Naive thymus-derived CD8-positive, alpha-beta T cell (primary cell): Measurements from ENCODE around the gene DNAJC1. TPM values are rescaled to one million over a fixed set of nuclear protein-coding genes. Genes with fewer than 3 reads are reported as not detected.
"Not testable (repeated sequence)": the region's sequence is repeated elsewhere in the genome, so short reads cannot be mapped to it uniquely, and the experiment has no call there.

Source experiments
- ATAC-seq, 2 donors: fragments of 150-1000 bp; cut with Tn5 transposase in 1 of 2; sonication (Bioruptor Pico), chemical (Tn5 transposase) in 1 of 2; 1 replicate in 1 of 2; 2 replicates in 1 of 2; pipeline ENCODE4 v1.10.0; 2021; ENCODE audit warnings: mild to moderate bottlenecking in 2 of 2, moderate library complexity in 2 of 2
- POLR2A ChIA-PET: fragments of 350-600 bp; sonication (Branson Sonifier 250); formaldehyde crosslinking; loops from one replicate; lab custom pipeline; 2021; ENCODE audit warnings: antibody characterized with exemption; lab: Charles Lee
- DNase-seq, 10 donors: peaks; one replicate each; pipeline versions ENCODE4 v3.0.0 to v3.0.0-alpha.2; 2020 to 2022
- H3K27ac Mint-ChIP-seq, 10 donors: one replicate each; pipeline ENCODE4 v1.8.0; 2020 to 2022; ENCODE audit warnings: mild to moderate bottlenecking in 10 of 10, mixed read lengths in 10 of 10, moderate library complexity in 4 of 10, inconsistent platforms in 1 of 10
- H3K27me3 Mint-ChIP-seq, 5 donors: one replicate each; pipeline ENCODE4 v1.8.0; 2021 to 2022; ENCODE audit warnings: mixed read lengths in 5 of 5
- H3K36me3 Mint-ChIP-seq, 3 donors: one replicate each; pipeline ENCODE4 v1.8.0; 2020 to 2022; ENCODE audit warnings: mixed read lengths in 3 of 3, mild to moderate bottlenecking in 2 of 3, inconsistent platforms in 1 of 3
- H3K4me1 Mint-ChIP-seq, 4 donors: one replicate each; pipeline ENCODE4 v1.8.0; 2021 to 2022; ENCODE audit warnings: mixed read lengths in 4 of 4
- H3K4me3 Mint-ChIP-seq, 10 donors: one replicate each; pipeline ENCODE4 v1.8.0; 2020 to 2022; ENCODE audit warnings: mild to moderate bottlenecking in 10 of 10, mixed read lengths in 10 of 10, moderate library complexity in 6 of 10, inconsistent platforms in 1 of 10
- H3K9me3 Mint-ChIP-seq, 9 donors: one replicate each; pipeline ENCODE4 v1.8.0; 2020 to 2022; ENCODE audit warnings: mixed read lengths in 9 of 9, mild to moderate bottlenecking in 3 of 9, inconsistent platforms in 1 of 9, moderate library complexity in 1 of 9
- polyA plus RNA-seq, 3 donors: library from polyadenylated mRNA; unstranded; fragments of 300-500 nt; fragmentation: Illumina TruSeq; gene quantifications; one replicate each; pipeline ENCODE4 v1.2.3, GENCODE V29; 2021
- total RNA-seq, 8 experiments: library from RNA in 2 of 8; stranded (reverse) in 2 of 8; gene quantifications; one replicate each; pipeline ENCODE4 v1.2.3 and lab custom pipeline; 2021 to 2026

DNAJC1 gene
- total and polyA plus RNA-seq, 5 experiments from 2014 or later: 8.9 to 18.9 (median 9.6) TPM

GRCh38 chr10:22027364-22028238 is 24.1 kb upstream of the DNAJC1 start:
- Mint-ChIP-seq H3K4me1 (peaks cover 6 to 20% (median 16%) of the 10 kb centered on the region in 4 donors), H3K4me3 (no peak overlapping the region), H3K27me3 (peaks cover 1 to 10% (median 9%) of the 10 kb centered on the region in 5 donors), H3K36me3 (peaks cover 0 to 9% (median 5%) of the 10 kb centered on the region in 3 donors), H3K9me3 (peaks cover 0 to 5% (median 3%) of the 10 kb centered on the region in 9 donors), H3K27ac (no peak overlapping the region)
- DNase-seq (no peak), ATAC-seq (no peak)
- POLR2A ChIA-PET: no interaction called here

GRCh38 chr10:22026287-22026686 is 22.8 kb upstream of the DNAJC1 start:
- Mint-ChIP-seq H3K27ac (peak overlapping the region in 1 of 10 donors; percentile 28), H3K4me3 (no peak overlapping the region)
- POLR2A ChIA-PET: no interaction called here

GRCh38 chr10:22023508-22023907 is 20.0 kb upstream of the DNAJC1 start:
- peaks cover 13 to 18% (median 17%) of the 10 kb centered on the region in 4 donors for H3K4me1 Mint-ChIP-seq
- peaks cover 0 to 4% (median 1%) of the 10 kb centered on the region in 5 donors for H3K27me3 Mint-ChIP-seq
- ATAC-seq (no peak), DNase-seq (no peak)
- POLR2A ChIA-PET: no interaction called here
- peaks cover 0 to 4% (median 0%) of the 10 kb centered on the region in 3 donors for H3K36me3 Mint-ChIP-seq
- peak overlapping the region in 5 of 10 donors; percentile 54 to 98 (median 94) for H3K27ac Mint-ChIP-seq
- peak overlapping the region in 2 of 10 donors; percentile 83 to 85 for H3K4me3 Mint-ChIP-seq
- H3K9me3 Mint-ChIP-seq: no peaks in the 10 kb centered on the region

More at GRCh38 chr10:22026287-22026686, 22.8 kb upstream of the DNAJC1 start:
- no peak for ATAC-seq
- H3K9me3 Mint-ChIP-seq: no peaks in the 10 kb centered on the region
- peaks cover 1 to 10% (median 9%) of the 10 kb centered on the region in 5 donors for H3K27me3 Mint-ChIP-seq
- H3K36me3 Mint-ChIP-seq: peaks cover 0 to 4% (median 0%) of the 10 kb centered on the region in 3 donors
- DNase-seq: no peak
- H3K4me1 Mint-ChIP-seq: peaks cover 13 to 28% (median 25%) of the 10 kb centered on the region in 4 donors

GRCh38 chr10:22022257-22023032 is 18.9 kb upstream of the DNAJC1 start:
- Mint-ChIP-seq H3K27ac (peak overlapping the region; percentile 75 to 98 (median 94)), H3K4me1 (peaks cover 13 to 18% (median 17%) of the 10 kb centered on the region in 4 donors), H3K27me3 (peaks cover 0 to 1% (median 0%) of the 10 kb centered on the region in 5 donors), H3K9me3 (no peaks in the 10 kb centered on the region), H3K36me3 (peaks cover 0 to 4% (median 0%) of the 10 kb centered on the region in 3 donors), H3K4me3 (peak overlapping the region; percentile 58 to 86 (median 82))
- ATAC-seq (peak; percentile 90 to 94), DNase-seq (peak; percentile 9 to 70 (median 38))
- POLR2A ChIA-PET: no interaction called here

- H3K9me3 Mint-ChIP-seq, DNase-seq, H3K36me3 Mint-ChIP-seq, POLR2A ChIA-PET, H3K27me3 Mint-ChIP-seq, ATAC-seq: not testable (repeated sequence)
- peak overlapping the region in 3 of 10 donors; percentile 8 to 80 (median 58) for H3K27ac Mint-ChIP-seq
- H3K4me3 Mint-ChIP-seq: peak overlapping the region in 2 of 10 donors; percentile 21 to 49
- peaks cover 13 to 18% (median 17%) of the 10 kb centered on the region in 4 donors for H3K4me1 Mint-ChIP-seq
These were observed 17.6 kb upstream of the DNAJC1 start for GRCh38 chr10:22021144-22021543.

- Mint-ChIP-seq H3K4me1 (peaks cover 7 to 8% (median 7%) of the 10 kb centered on the region in 4 donors), H3K27ac (no peak overlapping the region), H3K27me3 (no peaks in the 10 kb centered on the region), H3K36me3 (no peaks in the 10 kb centered on the region), H3K9me3 (no peaks in the 10 kb centered on the region), H3K4me3 (no peak overlapping the region)
- POLR2A ChIA-PET: interaction anchor here (1.0 kb wide), 1 partner anchor 12 kb away, joined by 3 read pairs; no protein-coding TSS in a partner anchor
- ATAC-seq (no peak), DNase-seq (no peak)
These were observed 13.9 kb upstream of the DNAJC1 start for GRCh38 chr10:22017283-22018020.

- Mint-ChIP-seq H3K36me3 (no peaks in the 10 kb centered on the region), H3K9me3 (no peaks in the 10 kb centered on the region), H3K27me3 (no peaks in the 10 kb centered on the region), H3K27ac (no peak overlapping the region), H3K4me1 (peaks cover 0 to 2% (median 0%) of the 10 kb centered on the region in 4 donors), H3K4me3 (no peak overlapping the region)
- DNase-seq (no peak), ATAC-seq (no peak)
- POLR2A ChIA-PET: no interaction called here
These were observed 12.6 kb upstream of the DNAJC1 start for GRCh38 chr10:22016046-22016705.

GRCh38 chr10:22010973-22011408 is 7.5 kb upstream of the DNAJC1 start:
- Mint-ChIP-seq H3K4me3 (no peak overlapping the region), H3K9me3 (peaks cover 0 to 6% (median 0%) of the 10 kb centered on the region in 9 donors), H3K4me1 (peaks cover 0 to under 1% (median 0%) of the 10 kb centered on the region in 4 donors), H3K27ac (no peak overlapping the region), H3K36me3 (peaks cover 0 to 6% (median 0%) of the 10 kb centered on the region in 3 donors), H3K27me3 (no peaks in the 10 kb centered on the region)
- POLR2A ChIA-PET: no interaction called here
- DNase-seq (peak in 3 of 10 donors; percentile 46 to 50 (median 47)), ATAC-seq (no peak)

- H3K36me3 Mint-ChIP-seq: peaks cover 0 to 6% (median 0%) of the 10 kb centered on the region in 3 donors
- H3K4me1 Mint-ChIP-seq: peaks cover 1 to 5% (median 4%) of the 10 kb centered on the region in 4 donors
- POLR2A ChIA-PET: interaction anchor here (0.7 to 0.8 kb wide), 2 partner anchors 9 to 24 kb away, joined by 3 to 6 read pairs; no protein-coding TSS in a partner anchor
- peak overlapping the region in 1 of 10 donors; percentile 10 for H3K27ac Mint-ChIP-seq
- no peaks in the 10 kb centered on the region for H3K27me3 Mint-ChIP-seq
- no peak for DNase-seq
- ATAC-seq: no peak
- H3K4me3 Mint-ChIP-seq: no peak overlapping the region
- peaks cover 0 to 7% (median 0%) of the 10 kb centered on the region in 9 donors for H3K9me3 Mint-ChIP-seq
These were observed 7.0 kb upstream of the DNAJC1 start for GRCh38 chr10:22010539-22010938.

GRCh38 chr10:22006379-22006884 is 2.9 kb upstream of the DNAJC1 start:
- Mint-ChIP-seq H3K36me3 (peaks cover 0 to 6% (median 0%) of the 10 kb centered on the region in 3 donors), H3K4me1 (peaks cover 6 to 34% (median 18%) of the 10 kb centered on the region in 4 donors), H3K27me3 (no peaks in the 10 kb centered on the region), H3K27ac (no peak overlapping the region), H3K4me3 (no peak overlapping the region), H3K9me3 (peaks cover 0 to 7% (median 0%) of the 10 kb centered on the region in 9 donors)
- DNase-seq (no peak), ATAC-seq (no peak)
- POLR2A ChIA-PET: no interaction called here

- POLR2A ChIA-PET: interaction anchor here (0.6 kb wide), 1 partner anchor 335 kb away, joined by 3 read pairs; no protein-coding TSS in a partner anchor
- H3K9me3 Mint-ChIP-seq: peaks cover 0 to 7% (median 0%) of the 10 kb centered on the region in 9 donors
- DNase-seq (no peak), ATAC-seq (no peak)
- no peaks in the 10 kb centered on the region for H3K27me3 Mint-ChIP-seq
- H3K4me3 Mint-ChIP-seq: no peak overlapping the region
- H3K4me1 Mint-ChIP-seq: peaks cover 6 to 37% (median 19%) of the 10 kb centered on the region in 4 donors
- peak overlapping the region in 1 of 10 donors; percentile 0 for H3K27ac Mint-ChIP-seq
- peaks cover 0 to 6% (median 0%) of the 10 kb centered on the region in 3 donors for H3K36me3 Mint-ChIP-seq
These were observed 2.2 kb upstream of the DNAJC1 start for GRCh38 chr10:22005763-22006162.
